Nephron (organoid): ENCODE measurements around the gene ETV3L.
"Not testable (repeated sequence)": the region's sequence is repeated elsewhere in the genome, so short reads cannot be mapped to it uniquely, and the experiment has no call there.

Experiments
- H3K27ac Mint-ChIP-seq, 3 experiments: 2 replicates each; pipeline ENCODE4 v1.8.0; 2020; ENCODE audit warnings: mixed read lengths in 3 of 3, mild to moderate bottlenecking in 2 of 3, moderate library complexity in 1 of 3
- H3K27me3 Mint-ChIP-seq: 2 replicates; pipeline ENCODE4 v1.8.0; 2021; ENCODE audit warnings: low read depth, mild to moderate bottlenecking, moderate library complexity, mixed read lengths
- H3K36me3 Mint-ChIP-seq: 2 replicates; pipeline ENCODE4 v1.8.0; 2020; ENCODE audit warnings: low read depth, mixed read lengths
- H3K4me1 Mint-ChIP-seq: 2 replicates; pipeline ENCODE4 v1.8.0; 2020; ENCODE audit warnings: mixed read lengths
- H3K4me3 Mint-ChIP-seq, 3 experiments: 2 replicates each; pipeline ENCODE4 v1.8.0; 2020; ENCODE audit warnings: mild to moderate bottlenecking in 3 of 3, mixed read lengths in 3 of 3, moderate library complexity in 2 of 3
- H3K9me3 Mint-ChIP-seq: 2 replicates; pipeline ENCODE4 v1.8.0; 2020; ENCODE audit warnings: mixed read lengths
- TF ChIP-seq, protein P1 (sequence below), 3 experiments: fragments of 200-600 bp; sonication (generic); IDR thresholded peaks; one replicate each; pipeline ENCODE4 v1.5.0; 2021; ENCODE audit warnings: antibody characterized with exemption in 3 of 3; ENCODE audit not compliant: unreplicated experiment in 3 of 3

The ETV3L gene

DNA sequence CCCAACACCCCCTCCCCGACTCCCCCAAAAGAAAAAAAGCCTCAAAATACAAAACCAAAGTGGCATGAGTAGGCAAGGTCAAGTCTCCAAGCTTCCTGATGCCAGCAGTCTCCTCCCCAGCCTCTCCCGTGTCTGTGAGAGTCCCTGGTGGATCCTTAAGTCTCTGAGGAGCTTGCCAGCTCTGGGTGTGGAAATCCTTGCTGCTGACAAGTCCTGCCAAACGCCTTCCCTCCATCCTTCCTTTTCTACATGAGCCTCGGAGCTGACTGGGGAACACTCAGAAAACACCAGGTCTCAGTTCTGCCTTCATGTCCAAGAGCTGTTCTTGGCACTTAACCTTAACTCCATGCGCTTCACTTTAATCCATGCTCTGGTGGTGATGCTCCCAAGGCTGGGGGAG, 3.7 kb upstream of the ETV3L start:
- Mint-ChIP-seq H3K27me3 (peaks cover 43% of the 10 kb centered on the region), H3K4me1 (no peaks in the 10 kb centered on the region), H3K27ac (no peak overlapping the region), H3K9me3 (no peaks in the 10 kb centered on the region), H3K36me3 (no peaks in the 10 kb centered on the region), H3K4me3 (no peak overlapping the region)
- TF ChIP-seq, protein P1, sequence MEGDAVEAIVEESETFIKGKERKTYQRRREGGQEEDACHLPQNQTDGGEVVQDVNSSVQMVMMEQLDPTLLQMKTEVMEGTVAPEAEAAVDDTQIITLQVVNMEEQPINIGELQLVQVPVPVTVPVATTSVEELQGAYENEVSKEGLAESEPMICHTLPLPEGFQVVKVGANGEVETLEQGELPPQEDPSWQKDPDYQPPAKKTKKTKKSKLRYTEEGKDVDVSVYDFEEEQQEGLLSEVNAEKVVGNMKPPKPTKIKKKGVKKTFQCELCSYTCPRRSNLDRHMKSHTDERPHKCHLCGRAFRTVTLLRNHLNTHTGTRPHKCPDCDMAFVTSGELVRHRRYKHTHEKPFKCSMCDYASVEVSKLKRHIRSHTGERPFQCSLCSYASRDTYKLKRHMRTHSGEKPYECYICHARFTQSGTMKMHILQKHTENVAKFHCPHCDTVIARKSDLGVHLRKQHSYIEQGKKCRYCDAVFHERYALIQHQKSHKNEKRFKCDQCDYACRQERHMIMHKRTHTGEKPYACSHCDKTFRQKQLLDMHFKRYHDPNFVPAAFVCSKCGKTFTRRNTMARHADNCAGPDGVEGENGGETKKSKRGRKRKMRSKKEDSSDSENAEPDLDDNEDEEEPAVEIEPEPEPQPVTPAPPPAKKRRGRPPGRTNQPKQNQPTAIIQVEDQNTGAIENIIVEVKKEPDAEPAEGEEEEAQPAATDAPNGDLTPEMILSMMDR (IDR thresholded peaks at IDR 0.05; ENCODE audit: unreplicated experiment in 3 of 3) = no peak

DNA sequence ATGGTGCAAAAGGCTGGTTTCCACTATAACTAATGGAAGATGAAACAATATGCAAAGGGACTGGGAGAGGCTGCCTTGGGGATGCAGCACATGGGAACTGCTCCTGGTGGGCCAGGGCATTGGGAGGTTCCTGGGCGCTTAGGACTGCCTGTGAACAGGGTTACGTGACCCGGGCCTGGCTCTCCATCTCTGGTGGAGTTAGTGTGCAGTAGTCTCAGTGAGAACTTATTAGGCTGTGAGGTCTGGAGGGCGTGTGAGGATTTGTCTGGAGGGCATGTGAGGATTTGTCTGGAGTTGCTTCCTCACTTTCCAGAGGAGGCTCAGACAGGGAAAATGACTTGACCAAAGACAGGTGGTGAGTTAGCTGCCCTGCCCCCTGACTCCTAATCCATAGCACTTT, 1.5 kb upstream of the ETV3L start:
- peaks cover 25% of the 10 kb centered on the region for H3K27me3 Mint-ChIP-seq
- no peak overlapping the region for H3K27ac Mint-ChIP-seq
- peaks cover 9% of the 10 kb centered on the region for H3K4me1 Mint-ChIP-seq
- H3K4me3 Mint-ChIP-seq = no peak overlapping the region
- no peaks in the 10 kb centered on the region for H3K36me3 Mint-ChIP-seq
- TF ChIP-seq, protein P1 (IDR thresholded peaks at IDR 0.05; ENCODE audit: unreplicated experiment in 3 of 3) = no peak
- H3K9me3 Mint-ChIP-seq = no peaks in the 10 kb centered on the region

DNA sequence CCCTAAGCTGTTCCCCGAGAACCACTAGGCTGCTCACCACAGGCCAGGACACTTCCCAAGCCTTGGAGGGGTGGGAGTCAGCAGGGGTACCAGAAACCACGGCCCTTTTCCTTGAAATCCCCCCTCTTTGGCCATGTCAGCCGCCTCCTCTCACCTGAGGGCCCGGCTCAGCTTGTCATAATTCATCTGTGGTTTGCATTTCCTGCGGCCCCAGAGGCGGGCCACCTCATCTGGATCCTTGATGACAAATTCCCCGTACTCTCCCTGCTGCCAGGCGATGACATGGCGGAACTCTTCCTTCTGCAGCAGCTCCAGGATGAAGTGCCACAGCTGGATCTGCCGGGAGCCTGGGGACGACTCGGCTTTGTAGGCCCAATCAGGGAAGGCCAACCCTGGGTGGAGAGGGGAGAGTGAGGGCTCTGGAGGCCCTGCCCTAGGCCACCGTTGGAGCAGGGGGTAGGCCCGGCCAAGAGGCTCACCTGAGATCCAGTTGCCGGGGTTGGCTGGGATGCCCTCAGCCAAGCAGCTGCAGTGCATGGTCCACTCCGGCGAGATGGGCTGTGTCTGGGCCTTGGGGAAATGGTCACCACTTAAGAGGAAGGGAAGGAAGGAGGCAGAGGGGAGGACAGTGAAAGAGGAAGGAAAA, 498 bp downstream of the ETV3L start:
- peaks cover 17% of the 10 kb centered on the region for H3K4me1 Mint-ChIP-seq
- not testable (repeated sequence) for H3K4me3 Mint-ChIP-seq, H3K27ac Mint-ChIP-seq, H3K9me3 Mint-ChIP-seq, H3K36me3 Mint-ChIP-seq
- H3K27me3 Mint-ChIP-seq = peaks cover 15% of the 10 kb centered on the region

DNA sequence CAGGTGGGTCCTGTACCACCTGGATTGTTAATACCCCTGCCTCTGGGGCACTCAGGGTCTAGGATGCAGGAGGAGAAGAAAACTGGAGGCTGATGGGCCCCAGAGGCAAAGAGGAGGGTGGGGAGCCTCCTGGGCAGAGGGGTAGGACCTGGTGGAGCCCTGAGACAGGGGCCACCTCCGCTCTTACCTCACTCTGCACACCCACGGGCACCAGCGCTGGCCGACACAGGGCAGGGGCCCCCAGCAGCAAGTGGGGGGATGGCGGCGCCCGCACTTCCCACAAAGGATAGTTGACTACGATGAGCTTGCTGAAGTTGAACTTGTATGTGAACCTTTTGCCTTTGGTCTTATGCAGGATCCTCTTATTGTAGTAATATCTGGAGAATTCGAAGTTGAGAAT, 1.1 kb downstream of the ETV3L start:
- Mint-ChIP-seq H3K36me3 (no peaks in the 10 kb centered on the region), H3K9me3 (no peaks in the 10 kb centered on the region), H3K27ac (no peak overlapping the region), H3K27me3 (peaks cover 15% of the 10 kb centered on the region), H3K4me1 (peaks cover 22% of the 10 kb centered on the region), H3K4me3 (no peak overlapping the region)
- TF ChIP-seq, protein P1 (IDR thresholded peaks at IDR 0.05; ENCODE audit: unreplicated experiment in 3 of 3) = no peak

DNA sequence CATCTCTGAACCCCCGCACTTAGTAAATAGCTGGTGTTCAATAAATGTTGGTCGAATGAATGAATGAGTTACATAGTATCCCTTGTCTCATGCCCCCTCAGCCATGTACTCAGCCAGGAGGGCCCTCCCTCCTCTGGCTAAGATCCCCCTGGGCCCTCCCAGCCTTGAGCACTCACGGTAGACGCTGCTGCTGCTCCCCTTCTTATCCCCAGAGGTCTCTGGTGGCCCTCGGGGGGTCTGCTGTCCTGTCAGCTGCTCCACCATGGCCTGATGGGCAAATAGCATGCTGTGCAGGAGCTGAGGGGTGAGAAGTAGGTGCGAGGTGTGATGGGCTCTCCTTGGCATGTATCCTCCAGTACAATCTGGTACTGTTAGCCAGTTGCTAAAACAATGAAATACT, 1.9 kb downstream of the ETV3L start:
- Mint-ChIP-seq H3K4me3 (no peak overlapping the region), H3K36me3 (no peaks in the 10 kb centered on the region), H3K27me3 (peaks cover 12% of the 10 kb centered on the region), H3K27ac (no peak overlapping the region), H3K4me1 (peaks cover 22% of the 10 kb centered on the region), H3K9me3 (no peaks in the 10 kb centered on the region)
- TF ChIP-seq, protein P1 (IDR thresholded peaks at IDR 0.05; ENCODE audit: unreplicated experiment in 3 of 3) = no peak

DNA sequence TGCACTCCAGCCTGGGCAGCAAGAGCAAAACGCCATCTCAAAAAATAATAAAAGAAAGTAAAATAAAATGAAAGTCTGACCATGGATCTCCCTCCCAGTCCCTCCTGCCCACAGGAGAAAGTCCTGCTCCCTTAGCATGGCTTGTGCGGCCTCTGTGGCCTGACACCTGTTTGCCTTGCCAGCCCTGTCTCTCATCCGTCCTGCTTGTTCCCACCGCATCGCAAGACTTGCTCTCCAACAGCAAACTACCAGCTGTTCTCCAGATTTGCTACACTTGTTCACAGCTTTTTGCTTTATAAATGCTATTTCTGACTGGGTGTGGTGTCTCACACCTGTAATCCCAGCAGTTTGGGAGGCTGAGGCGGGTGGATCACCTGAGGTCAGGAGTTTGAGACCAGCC, 2.7 kb downstream of the ETV3L start:
- Mint-ChIP-seq H3K9me3 (no peaks in the 10 kb centered on the region), H3K27ac (no peak overlapping the region), H3K27me3 (peaks cover 11% of the 10 kb centered on the region), H3K4me3 (no peak overlapping the region), H3K4me1 (peaks cover 29% of the 10 kb centered on the region), H3K36me3 (no peaks in the 10 kb centered on the region)
- TF ChIP-seq, protein P1 (IDR thresholded peaks at IDR 0.05; ENCODE audit: unreplicated experiment in 3 of 3) = no peak
